Measurements from ENCODE around the gene CALR3. TPM values are rescaled to one million over a fixed set of nuclear protein-coding genes. Genes with fewer than 3 reads are reported as not detected.

CALR3 gene
- total and polyA plus RNA-seq, 2 of the 8 experiments (the other 6 are each of a cell fraction or from before 2014, with no cell fraction given), result 0.11 to 0.32 TPM

DNA sequence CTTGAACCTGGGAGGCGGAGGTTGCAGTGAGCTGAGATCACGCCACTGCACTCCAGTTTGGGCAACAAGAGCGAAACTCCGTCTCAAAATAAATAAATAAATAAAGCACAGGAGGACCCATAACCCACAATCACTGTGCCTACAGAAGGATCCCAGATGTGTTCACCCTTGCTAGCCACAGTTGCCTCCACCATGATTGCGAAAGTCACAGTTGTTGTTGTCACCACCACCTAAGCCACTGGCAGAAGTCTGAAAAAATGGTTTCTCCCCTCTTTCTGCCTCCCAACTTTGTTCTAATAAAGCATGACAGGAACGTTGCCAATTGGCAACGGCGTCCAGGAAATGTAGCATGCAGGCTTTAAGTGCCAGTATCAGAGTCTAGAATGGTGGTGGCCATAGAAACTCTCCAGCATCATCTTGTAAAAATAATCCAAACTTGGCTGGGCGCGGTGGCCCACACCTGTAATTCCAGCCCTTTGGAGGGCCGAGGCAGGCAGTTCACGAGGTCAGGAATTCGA, 22.0 kb downstream of the CALR3 start:
- H4K20me1 ChIP-seq (replicated peaks in 1 of 2; ENCODE audit: control insufficient read depth in 1 of 2, insufficient read depth in 2 of 2, low read length in 2 of 2), result peaks cover 0 to 9% of the 10 kb centered on the region in 2 experiments
- no peak overlapping the region for H2BK15ac ChIP-seq (ENCODE audit: low read length)
- H2AK5ac ChIP-seq (ENCODE audit: low read depth, low read length), result no peak overlapping the region
- no peak overlapping the region for H2BK12ac ChIP-seq (ENCODE audit: low read depth, low read length)
- no peak overlapping the region for H2BK5ac ChIP-seq (ENCODE audit: low read depth, low read length)
- H3K14ac ChIP-seq (ENCODE audit: insufficient read length), result no peak overlapping the region
- no peak overlapping the region for H3K27ac ChIP-seq (ENCODE audit: low read depth, low read length)
- DNase-seq (ENCODE audit: low read depth in 1 of 2, low spot score in 2 of 2) (no peak), FAIRE-seq (no peak)
- no peak overlapping the region for H3K4me2 ChIP-seq (ENCODE audit: insufficient read depth in 1 of 2, low read depth in 2 of 2, low read length in 2 of 2)
- no peak overlapping the region for H3K23ac ChIP-seq (ENCODE audit: insufficient read length)
- H3K79me1 ChIP-seq (ENCODE audit: low read depth, low read length), result peaks cover 5% of the 10 kb centered on the region; the same call in 1 of the 2 replicates
- 92% methylated on average over 13 of the region's 13 CpGs; no CpG with 5 or more reads in 1 of the 2 experiments for WGBS, 2 experiments (ENCODE audit: extremely low coverage in 1 of 2, insufficient coverage in 1 of 2, insufficient read length in 1 of 2, insufficient replicate concordance in 2 of 2, low coverage in 1 of 2, low lambda C conversion rate in 2 of 2, missing lambda C conversion rate in 1 of 2)
- H3K18ac ChIP-seq (ENCODE audit: extremely low read depth, low read length), result no peak overlapping the region
- peaks cover 0 to 6% (median 0%) of the 10 kb centered on the region in 4 experiments; a peak in 4 of 7 replicates for H3K4me1 ChIP-seq (replicated peaks in 1 of 4; ENCODE audit: control insufficient read depth in 3 of 4, insufficient read depth in 4 of 4, low read length in 3 of 4)
- peaks cover 11 to 23% of the 10 kb centered on the region in 2 experiments for H3K79me2 ChIP-seq (ENCODE audit: control insufficient read depth in 1 of 2, insufficient read depth in 2 of 2, low read length in 2 of 2)
- H3K56ac ChIP-seq (replicated peaks; ENCODE audit: insufficient read length, low read depth, low read length), result no peak overlapping the region
- POLR2A ChIA-PET (ENCODE audit: partially characterized antibody), result interaction anchor here (1.6 to 2.1 kb wide), 2 partner anchors 21 to 22 kb away, joined by 4 to 6 read pairs; partner anchors contain the start of genes C19orf44 and CALR3
- no peaks in the 10 kb centered on the region for H3K36me3 ChIP-seq (ENCODE audit: control insufficient read depth in 2 of 4, insufficient read depth in 4 of 4, low read length in 3 of 4)
- no peak overlapping the region for H2AFZ ChIP-seq (ENCODE audit: low read length)
- no peak overlapping the region for H3K9ac ChIP-seq (replicated peaks in 1 of 4; ENCODE audit: extremely low read depth in 1 of 4, low read depth in 3 of 4, low read length in 3 of 4)
- H4K91ac ChIP-seq (replicated peaks; ENCODE audit: insufficient read length, low read length), result no peak overlapping the region
- H3K23me2 ChIP-seq (ENCODE audit: low read depth, low read length), result peaks cover 8% of the 10 kb centered on the region; the same call in 1 of the 2 replicates
- H3K9me3 ChIP-seq (ENCODE audit: insufficient read depth in 2 of 2, low read depth in 1 of 2, low read length in 1 of 2), result peaks cover 0 to 5% of the 10 kb centered on the region in 2 experiments; a peak in 1 of 4 replicates
- H3K4ac ChIP-seq (replicated peaks; ENCODE audit: insufficient read length, low read depth, low read length), result no peak overlapping the region
- H3K27me3 ChIP-seq (replicated peaks in 1 of 4; ENCODE audit: control insufficient read depth in 3 of 4, extremely low read depth in 1 of 4, insufficient read depth in 3 of 4, low read length in 3 of 4), result no peaks in the 10 kb centered on the region
- H4K8ac ChIP-seq (ENCODE audit: extremely low read depth, insufficient read depth, low read length), result no peak overlapping the region
- H4K5ac ChIP-seq (ENCODE audit: insufficient read length, low read depth, low read length), result no peak overlapping the region
- H2BK20ac ChIP-seq (ENCODE audit: low read length), result no peak overlapping the region
- no peak overlapping the region for H2BK120ac ChIP-seq (replicated peaks; ENCODE audit: low read depth, low read length)
- H3K4me3 ChIP-seq (ENCODE audit: extremely low read depth in 1 of 4, insufficient read depth in 2 of 4, low read depth in 3 of 4, low read length in 4 of 4), result no peak overlapping the region
- CTCF ChIA-PET (ENCODE audit: partially characterized antibody), result interaction anchor here (1.1 to 1.8 kb wide), 2 partner anchors 32 to 44 kb away, joined by 3 read pairs; no protein-coding TSS in a partner anchor
- TF ChIP-seq TAF7 (optimal IDR thresholded peaks at IDR 0.05; ENCODE audit: borderline replicate concordance, low read depth, low read length), result no peak
- TF ChIP-seq SRF (IDR thresholded peaks at IDR 0.05; ENCODE audit: low read depth, low read length), result no peak
- TF ChIP-seq KDM5A (IDR thresholded peaks at IDR 0.05; ENCODE audit: low read length), result no peak
- TF ChIP-seq MAFK (IDR thresholded peaks at IDR 0.05; ENCODE audit: low read depth, low read length), result no peak
- TF ChIP-seq RAD21 (IDR thresholded peaks at IDR 0.05 in 1 of 2, conservative IDR thresholded peaks at IDR 0.05 in 1 of 2; ENCODE audit: low read depth in 2 of 2, low read length in 2 of 2), result no peak
- TF ChIP-seq RBBP5 (IDR thresholded peaks at IDR 0.05; ENCODE audit: borderline replicate concordance, low read depth, low read length), result no peak
- no peak for TF ChIP-seq RNF2 (IDR thresholded peaks at IDR 0.05; ENCODE audit: borderline replicate concordance, low read depth, low read length, missing control alignments, poor library complexity, severe bottlenecking)
- no peak for TF ChIP-seq CREB1 (IDR thresholded peaks at IDR 0.05)
- TF ChIP-seq GTF2F1 (IDR thresholded peaks at IDR 0.05; ENCODE audit: borderline replicate concordance, low read depth, low read length), result no peak

Measured in H1 (cell line).